ENCODE measurements around the gene METAP2.

Gene METAP2

DNA sequence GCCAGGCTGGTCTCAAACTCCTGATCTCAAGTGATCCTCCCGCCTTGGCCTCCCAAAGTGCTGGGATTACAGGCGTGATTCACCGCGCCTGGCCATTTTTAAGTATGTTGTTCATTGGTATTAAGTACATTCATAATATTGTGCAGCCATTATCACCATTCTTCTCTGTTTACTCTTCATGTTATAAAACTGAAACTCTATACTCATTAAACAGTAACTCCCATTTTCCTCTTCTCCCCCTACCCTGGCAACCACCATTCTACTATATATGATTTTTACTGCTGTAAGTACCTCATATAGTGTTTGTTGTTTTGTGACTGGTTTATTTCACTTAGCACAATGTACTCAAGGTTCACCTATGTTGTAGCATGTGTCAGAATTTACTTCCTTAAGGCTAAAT is 23.1 kb downstream of the METAP2 start:
- Histone ChIP-seq H4K20me1 (ENCODE audit: low read depth, low read length) (no peaks in the 10 kb centered on the region), H3K9ac (ENCODE audit: low read length) (no peak overlapping the region), H3K27ac (ENCODE audit: low read depth, low read length) (no peak overlapping the region), H3F3A (ENCODE audit: insufficient read depth) (no peaks in the 10 kb centered on the region), H2AFZ (ENCODE audit: low read depth, low read length, severe bottlenecking) (no peak overlapping the region), H3K79me2 (ENCODE audit: insufficient read depth, low read length) (peaks cover 6% of the 10 kb centered on the region; the same call in 1 of the 2 replicates), H3K4me3 (ENCODE audit: insufficient read depth, low read length, poor library complexity, severe bottlenecking) (no peak overlapping the region), H3K9me3 (ENCODE audit: insufficient read depth, low read length) (no peaks in the 10 kb centered on the region), H3K27me3 (ENCODE audit: low read length) (no peaks in the 10 kb centered on the region), H3K9me2 (replicated peaks; ENCODE audit: insufficient read depth, low read length) (no peaks in the 10 kb centered on the region), H3K4me2 (ENCODE audit: low read depth, low read length, poor library complexity, severe bottlenecking) (no peak overlapping the region), H3K36me3 (ENCODE audit: low read length) (peaks cover 59% of the 10 kb centered on the region)
- TF ChIP-seq EZH2phosphoT487 (conservative IDR thresholded peaks at IDR 0.05; ENCODE audit: low read length), result no peak
- TF ChIP-seq, protein P1, sequence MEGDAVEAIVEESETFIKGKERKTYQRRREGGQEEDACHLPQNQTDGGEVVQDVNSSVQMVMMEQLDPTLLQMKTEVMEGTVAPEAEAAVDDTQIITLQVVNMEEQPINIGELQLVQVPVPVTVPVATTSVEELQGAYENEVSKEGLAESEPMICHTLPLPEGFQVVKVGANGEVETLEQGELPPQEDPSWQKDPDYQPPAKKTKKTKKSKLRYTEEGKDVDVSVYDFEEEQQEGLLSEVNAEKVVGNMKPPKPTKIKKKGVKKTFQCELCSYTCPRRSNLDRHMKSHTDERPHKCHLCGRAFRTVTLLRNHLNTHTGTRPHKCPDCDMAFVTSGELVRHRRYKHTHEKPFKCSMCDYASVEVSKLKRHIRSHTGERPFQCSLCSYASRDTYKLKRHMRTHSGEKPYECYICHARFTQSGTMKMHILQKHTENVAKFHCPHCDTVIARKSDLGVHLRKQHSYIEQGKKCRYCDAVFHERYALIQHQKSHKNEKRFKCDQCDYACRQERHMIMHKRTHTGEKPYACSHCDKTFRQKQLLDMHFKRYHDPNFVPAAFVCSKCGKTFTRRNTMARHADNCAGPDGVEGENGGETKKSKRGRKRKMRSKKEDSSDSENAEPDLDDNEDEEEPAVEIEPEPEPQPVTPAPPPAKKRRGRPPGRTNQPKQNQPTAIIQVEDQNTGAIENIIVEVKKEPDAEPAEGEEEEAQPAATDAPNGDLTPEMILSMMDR (IDR thresholded peaks at IDR 0.05; ENCODE audit: insufficient read depth, low read length, poor library complexity, severe bottlenecking), result no peak

DNA sequence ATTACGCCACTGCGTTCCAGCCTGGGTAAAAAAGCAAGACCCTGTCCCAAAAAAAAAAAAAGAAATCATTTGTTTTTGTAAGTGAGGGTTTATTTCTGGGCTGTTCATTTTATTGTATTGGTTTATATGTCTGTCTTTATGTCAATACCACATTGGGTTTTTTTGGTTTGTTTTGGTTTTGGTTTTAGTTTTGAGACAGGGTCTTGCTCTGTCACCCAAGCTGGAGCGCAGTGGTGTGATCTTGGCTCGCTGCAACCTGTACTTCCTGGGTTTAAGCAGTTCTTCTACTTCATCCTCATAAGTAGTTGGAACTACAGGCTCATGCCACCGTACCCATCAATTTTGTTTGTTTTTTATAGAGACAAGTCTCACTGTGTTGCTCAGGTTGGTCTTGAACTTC is 25.0 kb downstream of the METAP2 start:
- H3F3A ChIP-seq (ENCODE audit: insufficient read depth), result no peaks in the 10 kb centered on the region
- peaks cover 66% of the 10 kb centered on the region for H3K36me3 ChIP-seq (ENCODE audit: low read length)
- H3K27ac ChIP-seq (ENCODE audit: low read depth, low read length), result no peak overlapping the region
- peaks cover 14% of the 10 kb centered on the region; the same call in 1 of the 2 replicates for H3K79me2 ChIP-seq (ENCODE audit: insufficient read depth, low read length)
- TF ChIP-seq EZH2phosphoT487 (conservative IDR thresholded peaks at IDR 0.05; ENCODE audit: low read length), result no peak
- TF ChIP-seq, protein P1 (IDR thresholded peaks at IDR 0.05; ENCODE audit: insufficient read depth, low read length, poor library complexity, severe bottlenecking), result no peak
- no peaks in the 10 kb centered on the region for H3K9me2 ChIP-seq (replicated peaks; ENCODE audit: insufficient read depth, low read length)
- H2AFZ ChIP-seq (ENCODE audit: low read depth, low read length, severe bottlenecking), result no peak overlapping the region
- H3K9me3 ChIP-seq (ENCODE audit: insufficient read depth, low read length), result no peaks in the 10 kb centered on the region
- H3K4me2 ChIP-seq (ENCODE audit: low read depth, low read length, poor library complexity, severe bottlenecking), result no peak overlapping the region
- H3K9ac ChIP-seq (ENCODE audit: low read length), result no peak overlapping the region
- no peaks in the 10 kb centered on the region for H4K20me1 ChIP-seq (ENCODE audit: low read depth, low read length)
- no peak overlapping the region for H3K4me3 ChIP-seq (ENCODE audit: insufficient read depth, low read length, poor library complexity, severe bottlenecking)
- no peaks in the 10 kb centered on the region for H3K27me3 ChIP-seq (ENCODE audit: low read length)

DNA sequence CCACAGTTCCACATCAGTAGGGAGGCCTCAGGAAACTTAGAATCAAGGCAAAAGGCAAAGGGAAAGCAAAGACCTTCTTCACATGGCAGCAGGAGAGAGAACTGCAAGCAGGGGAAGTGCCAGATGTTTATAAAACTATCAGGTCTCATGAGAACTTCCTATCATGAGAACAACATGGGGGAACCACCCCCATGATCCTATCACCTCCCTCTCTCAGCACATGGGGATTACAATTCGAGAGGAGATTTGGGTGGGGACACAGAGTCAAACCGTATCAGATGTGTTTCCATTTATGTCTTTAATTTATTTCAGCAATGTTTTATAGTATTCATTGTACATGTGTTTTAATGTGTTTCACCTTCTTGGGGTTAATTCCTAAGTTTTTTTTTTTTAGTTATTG is 25.8 kb downstream of the METAP2 start:
- no peak overlapping the region for H3K4me2 ChIP-seq (ENCODE audit: low read depth, low read length, poor library complexity, severe bottlenecking)
- no peaks in the 10 kb centered on the region for H3K27me3 ChIP-seq (ENCODE audit: low read length)
- TF ChIP-seq EZH2phosphoT487 (conservative IDR thresholded peaks at IDR 0.05; ENCODE audit: low read length), result no peak
- TF ChIP-seq, protein P1 (IDR thresholded peaks at IDR 0.05; ENCODE audit: insufficient read depth, low read length, poor library complexity, severe bottlenecking), result no peak
- no peak overlapping the region for H3K27ac ChIP-seq (ENCODE audit: low read depth, low read length)
- H3K36me3 ChIP-seq (ENCODE audit: low read length), result peaks cover 62% of the 10 kb centered on the region
- peaks cover 14% of the 10 kb centered on the region; the same call in 1 of the 2 replicates for H3K79me2 ChIP-seq (ENCODE audit: insufficient read depth, low read length)
- no peak overlapping the region for H3K4me3 ChIP-seq (ENCODE audit: insufficient read depth, low read length, poor library complexity, severe bottlenecking)
- no peaks in the 10 kb centered on the region for H3K9me2 ChIP-seq (replicated peaks; ENCODE audit: insufficient read depth, low read length)
- H3K9me3 ChIP-seq (ENCODE audit: insufficient read depth, low read length), result no peaks in the 10 kb centered on the region
- H3F3A ChIP-seq (ENCODE audit: insufficient read depth), result no peaks in the 10 kb centered on the region
- no peak overlapping the region for H3K9ac ChIP-seq (ENCODE audit: low read length)
- H2AFZ ChIP-seq (ENCODE audit: low read depth, low read length, severe bottlenecking), result no peak overlapping the region
- H4K20me1 ChIP-seq (ENCODE audit: low read depth, low read length), result no peaks in the 10 kb centered on the region
